Central memory CD8-positive, alpha-beta T cell (primary cell): Measurements from ENCODE around the gene ATP6V0A1.
"Not testable (repeated sequence)": the region's sequence is repeated elsewhere in the genome, so short reads cannot be mapped to it uniquely, and the experiment has no call there.

Source experiments
- ATAC-seq: fragments of 150-1000 bp; cut with Tn5 transposase; replicated peaks from 2 replicates; pipeline ENCODE4 v1.10.0; 2022; ENCODE audit warnings: mild to moderate bottlenecking, moderate FRiP score, moderate number of reproducible peaks; ENCODE audit not compliant: poor library complexity, severe bottlenecking; ENCODE audit errors: extremely low read depth
- DNase-seq, 2 donors: peaks; one replicate each; pipeline ENCODE4 v3.0.0; 2021; ENCODE audit warnings: low spot score in 2 of 2
- H3K27ac Mint-ChIP-seq: one replicate; pipeline ENCODE4 v1.8.0; 2022; ENCODE audit warnings: low read depth, mild to moderate bottlenecking, moderate library complexity, mixed read lengths
- H3K27me3 Mint-ChIP-seq: one replicate; pipeline ENCODE4 v1.8.0; 2022; ENCODE audit warnings: mixed read lengths
- H3K36me3 Mint-ChIP-seq: one replicate; pipeline ENCODE4 v1.8.0; 2022; ENCODE audit warnings: mild to moderate bottlenecking, moderate library complexity, mixed read lengths; ENCODE audit not compliant: insufficient read depth
- H3K4me1 Mint-ChIP-seq: one replicate; pipeline ENCODE4 v1.8.0; 2022; ENCODE audit warnings: mixed read lengths
- H3K4me3 Mint-ChIP-seq: one replicate; pipeline ENCODE4 v1.8.0; 2022; ENCODE audit warnings: mild to moderate bottlenecking, moderate library complexity, mixed read lengths
- H3K9me3 Mint-ChIP-seq: one replicate; pipeline ENCODE4 v1.8.0; 2022; ENCODE audit warnings: mixed read lengths

Gene ATP6V0A1

GRCh38 chr17:42422958-42423712 is 35.5 kb upstream of the ATP6V0A1 start, which contains the start of gene CAVIN1:
TSS of gene CAVIN1 (minus strand) at chr17:42423256. CDS start at chr17:42423097, 159 bp downstream.
- H3K4me3 Mint-ChIP-seq, result peak within 1 kb of the TSS; percentile 77
- H3K4me1 Mint-ChIP-seq, result peaks cover 8% of the 10 kb centered on the region
- peaks cover 3% of the 10 kb centered on the region for H3K36me3 Mint-ChIP-seq
- ATAC-seq (no peak), DNase-seq (no peak)
- H3K9me3 Mint-ChIP-seq, result no peaks in the 10 kb centered on the region
- H3K27ac Mint-ChIP-seq, result peak within 1 kb of the TSS; percentile 75
- peaks cover 56% of the 10 kb centered on the region for H3K27me3 Mint-ChIP-seq

- Mint-ChIP-seq H3K36me3 (peaks cover 3% of the 10 kb centered on the region), H3K27me3 (peaks cover 62% of the 10 kb centered on the region), H3K27ac (no peak overlapping the region), H3K4me1 (peaks cover 8% of the 10 kb centered on the region), H3K9me3 (no peaks in the 10 kb centered on the region), H3K4me3 (peak overlapping the region; percentile 77)
- no peak for DNase-seq
- ATAC-seq, result no peak
Measured at GRCh38 chr17:42423766-42424165, 34.9 kb upstream of the ATP6V0A1 start.

- no peaks in the 10 kb centered on the region for H3K9me3 Mint-ChIP-seq
- no peak for ATAC-seq
- peaks cover 2% of the 10 kb centered on the region for H3K36me3 Mint-ChIP-seq
- H3K27me3 Mint-ChIP-seq, result peaks cover 66% of the 10 kb centered on the region
- no peak for DNase-seq
- H3K4me1 Mint-ChIP-seq, result peaks cover 8% of the 10 kb centered on the region
- H3K27ac Mint-ChIP-seq, result no peak overlapping the region
- H3K4me3 Mint-ChIP-seq, result no peak overlapping the region
Measured at GRCh38 chr17:42424991-42425610, 33.6 kb upstream of the ATP6V0A1 start.

GRCh38 chr17:42428141-42428944 is 30.3 kb upstream of the ATP6V0A1 start:
- no peak for ATAC-seq
- Mint-ChIP-seq H3K27me3 (peaks cover 56% of the 10 kb centered on the region), H3K36me3 (no peaks in the 10 kb centered on the region), H3K4me1 (no peaks in the 10 kb centered on the region), H3K4me3 (no peak overlapping the region), H3K27ac (no peak overlapping the region), H3K9me3 (no peaks in the 10 kb centered on the region)
- DNase-seq, result peak in 1 of 2 donors; percentile 30

- no peaks in the 10 kb centered on the region for H3K36me3 Mint-ChIP-seq
- peaks cover 57% of the 10 kb centered on the region for H3K27me3 Mint-ChIP-seq
- H3K27ac Mint-ChIP-seq, result no peak overlapping the region
- H3K9me3 Mint-ChIP-seq, result no peaks in the 10 kb centered on the region
- no peaks in the 10 kb centered on the region for H3K4me1 Mint-ChIP-seq
- ATAC-seq (no peak), DNase-seq (no peak)
- H3K4me3 Mint-ChIP-seq, result no peak overlapping the region
Measured at GRCh38 chr17:42429726-42430447, 28.8 kb upstream of the ATP6V0A1 start.

- Mint-ChIP-seq H3K27me3 (peaks cover 52% of the 10 kb centered on the region), H3K36me3 (no peaks in the 10 kb centered on the region), H3K4me3 (no peak overlapping the region), H3K4me1 (no peaks in the 10 kb centered on the region), H3K9me3 (no peaks in the 10 kb centered on the region), H3K27ac (no peak overlapping the region)
- DNase-seq (no peak), ATAC-seq (no peak)
Measured at GRCh38 chr17:42431758-42432161, 26.9 kb upstream of the ATP6V0A1 start.

- H3K27ac Mint-ChIP-seq, result no peak overlapping the region
- H3K9me3 Mint-ChIP-seq, result no peaks in the 10 kb centered on the region
- DNase-seq (no peak), ATAC-seq (no peak)
- peaks cover 19% of the 10 kb centered on the region for H3K27me3 Mint-ChIP-seq
- H3K4me3 Mint-ChIP-seq, result no peak overlapping the region
- H3K36me3 Mint-ChIP-seq, result no peaks in the 10 kb centered on the region
- peaks cover 5% of the 10 kb centered on the region for H3K4me1 Mint-ChIP-seq
Measured at GRCh38 chr17:42436391-42436790, 22.3 kb upstream of the ATP6V0A1 start.

- Mint-ChIP-seq H3K36me3 (no peaks in the 10 kb centered on the region), H3K4me1 (peaks cover 16% of the 10 kb centered on the region), H3K4me3 (no peak overlapping the region), H3K27me3 (peaks cover 6% of the 10 kb centered on the region), H3K27ac (no peak overlapping the region), H3K9me3 (no peaks in the 10 kb centered on the region)
- DNase-seq, result no peak
- ATAC-seq, result no peak
Measured at GRCh38 chr17:42438600-42439567, 19.8 kb upstream of the ATP6V0A1 start.

GRCh38 chr17:42441371-42442195 is 17.1 kb upstream of the ATP6V0A1 start:
- H3K4me1 Mint-ChIP-seq, result peaks cover 16% of the 10 kb centered on the region
- H3K9me3 Mint-ChIP-seq, result no peaks in the 10 kb centered on the region
- no peak overlapping the region for H3K4me3 Mint-ChIP-seq
- no peak overlapping the region for H3K27ac Mint-ChIP-seq
- H3K27me3 Mint-ChIP-seq, result peaks cover 15% of the 10 kb centered on the region
- no peaks in the 10 kb centered on the region for H3K36me3 Mint-ChIP-seq
- peak in 1 of 2 donors; percentile 20 for DNase-seq
- ATAC-seq, result peak; percentile 90

- DNase-seq, result no peak
- H3K9me3 Mint-ChIP-seq, result no peaks in the 10 kb centered on the region
- H3K36me3 Mint-ChIP-seq, result no peaks in the 10 kb centered on the region
- H3K4me1 Mint-ChIP-seq, result peaks cover 16% of the 10 kb centered on the region
- ATAC-seq, result no peak
- H3K27me3 Mint-ChIP-seq, result peaks cover 17% of the 10 kb centered on the region
- no peak overlapping the region for H3K27ac Mint-ChIP-seq
- no peak overlapping the region for H3K4me3 Mint-ChIP-seq
Measured at GRCh38 chr17:42442196-42442565, 16.5 kb upstream of the ATP6V0A1 start.

- not testable (repeated sequence) for H3K27ac Mint-ChIP-seq
Measured at GRCh38 chr17:42449176-42449575, 9.5 kb upstream of the ATP6V0A1 start.

More at GRCh38 chr17:42449176-42449575, 9.5 kb upstream of the ATP6V0A1 start:
- H3K27me3 Mint-ChIP-seq, result peaks cover 28% of the 10 kb centered on the region
- H3K9me3 Mint-ChIP-seq, H3K4me3 Mint-ChIP-seq, H3K4me1 Mint-ChIP-seq, DNase-seq, ATAC-seq, H3K36me3 Mint-ChIP-seq: not testable (repeated sequence)
